GM18499 (cell line): Measurements from ENCODE around the gene MAP7.
"Not testable (repeated sequence)": the region's sequence is repeated elsewhere in the genome, so short reads cannot be mapped to it uniquely, and the experiment has no call there.

ENCODE experiments used
- ATAC-seq: cut with Tn5 transposase; IDR thresholded peaks from one replicate; pipeline ENCODE4 v1.9.1; 2021; ENCODE audit warnings: moderate number of reproducible peaks; ENCODE audit not compliant: insufficient read depth, unreplicated experiment

The MAP7 gene

GRCh38 chr6:136475686-136476085, 74.5 kb downstream of the MAP7 start:
- no peak for ATAC-seq

- no peak for ATAC-seq
These were observed 76.0 kb downstream of the MAP7 start for GRCh38 chr6:136474241-136474640.

GRCh38 chr6:136471922-136472321, 78.3 kb downstream of the MAP7 start:
- ATAC-seq: no peak

GRCh38 chr6:136471372-136471771, 78.8 kb downstream of the MAP7 start:
- ATAC-seq: no peak

GRCh38 chr6:136470044-136470443, 80.2 kb downstream of the MAP7 start:
- ATAC-seq: no peak

- no peak for ATAC-seq
These were observed 81.1 kb downstream of the MAP7 start for GRCh38 chr6:136469154-136469553.

DNA sequence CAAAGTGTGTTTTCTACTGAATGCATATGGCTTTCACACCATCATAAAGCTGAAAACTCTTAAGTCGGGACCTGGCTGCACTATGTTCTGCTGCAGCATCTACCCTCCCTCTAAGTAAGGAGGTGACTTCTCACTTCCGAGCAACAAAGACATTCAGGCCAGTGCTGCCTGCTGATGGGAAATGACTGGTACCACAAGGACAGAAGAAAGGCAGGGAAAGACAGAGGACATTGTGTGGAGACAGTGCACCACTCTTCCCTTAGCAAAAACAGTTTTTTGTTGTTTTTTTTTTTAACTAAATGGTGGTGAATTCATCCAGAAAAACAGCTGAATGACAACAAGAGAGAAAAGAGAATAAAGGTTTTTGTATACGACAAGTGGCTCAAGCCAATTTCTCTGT, 81.5 kb downstream of the MAP7 start:
- ATAC-seq: no peak

DNA sequence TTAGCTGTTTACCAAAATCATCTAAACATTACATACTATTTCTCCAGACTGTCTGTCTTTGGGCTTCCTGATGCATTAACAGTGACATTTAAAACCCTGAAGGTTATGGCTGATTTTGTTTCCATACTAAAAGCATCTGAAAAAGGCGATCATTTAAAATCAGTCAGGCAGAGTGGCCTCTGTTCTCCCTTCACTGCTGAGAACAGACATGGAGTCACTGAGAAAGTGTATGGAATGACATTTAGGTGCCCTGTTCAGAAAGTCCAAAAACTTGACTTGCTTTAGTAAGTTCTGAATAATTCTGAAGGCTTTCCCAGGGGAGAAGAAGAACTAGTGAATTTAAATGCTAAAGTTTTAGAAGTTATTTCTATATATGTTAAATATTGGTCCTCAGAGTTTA, 83.0 kb downstream of the MAP7 start:
- no peak for ATAC-seq

DNA sequence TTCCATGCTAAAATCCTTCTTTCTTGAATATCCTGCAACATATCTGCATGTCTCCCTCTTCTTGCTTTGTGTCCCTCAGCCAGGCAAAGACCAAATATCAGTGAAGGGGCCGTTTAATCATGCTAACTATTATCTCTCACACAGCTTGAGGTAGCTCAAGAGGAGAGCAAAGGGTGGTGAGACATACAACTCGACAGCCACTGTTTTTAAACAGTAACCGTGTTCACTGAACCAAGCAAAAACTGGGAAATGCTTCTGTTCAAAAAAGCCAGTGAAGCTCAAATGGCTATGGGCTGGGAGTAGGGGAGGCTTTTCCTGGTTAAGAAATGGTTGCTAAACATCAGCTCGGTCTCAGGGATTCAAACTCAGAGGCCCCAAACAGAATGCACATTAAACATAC, 83.4 kb downstream of the MAP7 start:
- no peak for ATAC-seq

DNA sequence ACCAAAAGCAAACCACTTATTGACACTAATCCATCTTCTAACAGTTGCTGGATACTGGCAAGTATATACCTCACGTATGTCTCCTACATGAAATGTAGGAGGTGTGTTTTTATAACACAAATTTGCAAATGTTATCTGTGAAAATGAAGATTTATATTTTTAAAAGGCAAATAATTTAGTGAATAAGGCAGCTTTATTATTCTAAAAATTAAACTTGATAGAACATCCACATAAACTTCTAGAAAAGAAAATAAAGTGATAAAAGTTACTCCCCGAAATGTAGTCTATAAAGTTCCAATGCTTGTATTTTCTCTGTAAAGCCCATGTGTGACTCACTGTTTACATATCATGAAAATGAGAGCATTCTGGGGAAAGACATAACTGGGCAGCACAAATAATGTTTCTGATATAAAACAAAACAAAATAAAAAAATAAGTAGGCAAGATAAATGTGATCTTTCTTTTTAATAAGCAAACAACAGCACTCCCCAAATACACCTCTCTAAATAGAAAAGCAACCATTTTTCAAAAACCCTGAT, 84.4 kb downstream of the MAP7 start:
- no peak for ATAC-seq

GRCh38 chr6:136464874-136465273, 85.3 kb downstream of the MAP7 start:
- no peak for ATAC-seq

- no peak for ATAC-seq
These were observed 86.1 kb downstream of the MAP7 start for GRCh38 chr6:136464148-136464547.

GRCh38 chr6:136463743-136464142, 86.5 kb downstream of the MAP7 start:
- no peak for ATAC-seq

DNA sequence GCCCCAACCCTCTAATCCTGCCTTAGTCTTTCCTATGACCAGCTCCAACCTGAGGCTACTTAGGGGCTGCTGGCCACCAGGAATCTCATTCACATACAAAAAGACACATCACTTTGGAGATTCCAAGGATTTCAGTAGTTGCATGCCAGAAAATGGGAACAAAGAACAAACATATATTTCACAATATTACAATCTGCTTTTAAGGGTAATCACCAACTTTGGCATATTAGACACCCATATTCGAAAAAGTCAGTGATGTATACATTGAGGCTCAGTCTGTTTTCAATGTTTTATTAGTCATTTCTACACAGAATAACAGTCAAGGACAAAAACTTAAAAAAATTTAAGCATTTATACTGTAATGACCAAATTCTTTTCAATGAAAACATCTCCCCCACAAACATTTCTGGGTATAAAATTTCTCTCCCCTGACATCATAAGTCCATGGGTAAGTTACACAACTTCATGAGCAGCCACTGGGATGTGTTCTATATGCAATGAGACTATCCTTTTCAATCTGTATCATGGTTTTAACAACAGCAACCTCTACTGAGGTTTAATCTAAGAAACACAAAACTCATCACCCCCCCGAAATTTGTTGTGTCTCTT, 103.5 kb downstream of the MAP7 start:
- ATAC-seq: no peak

GRCh38 chr6:136446145-136446544, 104.1 kb downstream of the MAP7 start:
- no peak for ATAC-seq

DNA sequence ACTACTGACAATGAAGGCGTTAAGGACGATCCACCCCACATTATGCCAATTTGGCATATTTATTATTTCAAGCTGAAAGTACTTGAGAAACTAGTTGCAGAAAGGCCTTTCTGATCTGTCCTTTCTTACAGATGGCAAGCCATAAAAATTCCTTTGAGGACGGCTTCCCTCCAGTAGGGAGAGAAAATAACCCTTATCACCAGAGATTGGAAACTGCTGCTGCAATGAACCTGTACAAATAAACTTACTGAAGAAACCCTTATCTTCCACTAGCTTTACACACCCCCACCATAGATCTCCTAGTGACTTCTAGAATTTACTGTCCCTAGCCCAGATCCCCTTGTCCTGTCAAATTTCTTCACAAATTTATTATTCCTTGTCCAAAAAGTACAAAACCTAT, 105.2 kb downstream of the MAP7 start:
- ATAC-seq: no peak

- no peak for ATAC-seq
These were observed 110.0 kb downstream of the MAP7 start for GRCh38 chr6:136440203-136440602.

DNA sequence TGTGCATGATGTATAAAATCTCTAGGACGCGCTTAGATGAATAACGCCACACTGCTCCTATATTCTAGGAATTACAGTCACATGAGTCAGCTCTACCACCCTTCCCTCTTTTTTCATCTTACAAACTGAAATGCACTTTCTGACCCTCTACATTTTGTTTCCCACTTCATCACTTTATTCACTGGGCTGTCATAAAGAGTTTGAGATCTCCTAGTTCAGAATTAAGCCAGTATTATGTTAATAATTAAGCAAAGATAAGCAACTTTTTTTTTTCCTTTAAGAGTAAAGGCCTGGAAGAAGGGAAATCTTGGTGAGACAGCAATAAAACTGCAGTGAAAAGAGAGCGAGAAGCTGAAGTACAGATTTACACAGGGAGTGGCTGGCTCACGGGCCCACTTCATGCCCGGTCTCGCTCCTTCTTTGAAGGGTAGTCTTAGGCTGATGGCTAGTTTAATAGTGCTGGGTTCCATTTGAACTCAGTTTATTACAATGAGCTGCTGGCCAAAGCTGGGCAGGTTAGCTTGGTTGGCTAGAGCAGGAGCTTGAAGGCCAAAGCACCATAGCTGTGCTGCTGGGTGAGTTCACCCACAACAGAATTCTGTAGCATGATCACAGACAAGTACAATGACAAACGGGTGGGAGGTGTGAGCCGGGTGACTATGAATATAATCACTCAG, 110.6 kb downstream of the MAP7 start:
- no peak for ATAC-seq

DNA sequence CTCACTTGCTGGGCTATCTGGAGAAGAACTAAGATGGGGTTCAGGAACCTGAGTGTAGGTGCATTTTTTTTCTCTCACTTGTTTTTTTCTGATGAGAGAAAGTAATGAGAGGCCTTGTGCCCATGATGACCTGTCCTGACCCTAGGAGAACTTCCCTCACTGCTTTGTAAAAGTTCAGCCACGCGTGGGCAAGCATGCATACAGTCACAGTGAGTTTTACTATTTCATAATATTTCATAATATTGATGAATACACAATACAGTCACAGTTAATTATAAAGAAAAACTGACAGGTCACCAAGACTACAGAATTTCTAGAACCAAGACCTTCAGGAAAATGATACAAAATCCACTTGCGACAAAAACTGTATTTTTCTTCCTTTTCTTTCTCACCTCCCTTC, 111.8 kb downstream of the MAP7 start:
- ATAC-seq: no peak

DNA sequence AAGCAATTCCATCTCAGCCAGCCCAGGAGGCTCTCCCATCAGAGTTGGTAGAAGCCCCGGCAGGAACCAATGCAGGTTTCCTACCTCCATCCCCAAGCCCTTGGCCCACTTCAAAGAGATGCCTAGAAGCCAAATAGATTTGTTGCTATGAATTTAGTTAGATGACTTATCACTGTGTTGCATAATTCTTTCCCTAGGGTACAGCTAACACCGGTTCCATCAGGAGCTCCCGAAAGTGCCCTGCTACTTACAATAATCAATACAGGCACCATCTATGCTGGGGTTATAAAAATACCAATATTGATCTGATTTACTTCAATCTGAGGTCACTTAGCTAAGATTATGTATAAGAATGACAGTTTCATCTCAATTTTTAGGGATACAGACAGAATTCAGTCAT, 113.0 kb downstream of the MAP7 start:
- ATAC-seq: no peak

- no peak for ATAC-seq
These were observed 115.1 kb downstream of the MAP7 start for GRCh38 chr6:136435101-136435500.

- ATAC-seq: not testable (repeated sequence)
These were observed 118.9 kb downstream of the MAP7 start for GRCh38 chr6:136431306-136431705.
